Stimulated activated CD4-positive, alpha-beta T cell treated with anti-CD3 and anti-CD28 coated beads, Interleukin-2, amount 100 ng/mL, for 48 hours (primary cell): ENCODE measurements around the gene LIMD2.

Experiments used
- DNase-seq, 2 donors: peaks; one replicate each; pipeline ENCODE4 v3.0.0-alpha.2; 2020

The LIMD2 gene

GRCh38 chr17:63700528-63701455 is 867 bp upstream of the LIMD2 start:
- DNase-seq = peak; percentile 33 to 49

- DNase-seq = peak; percentile 53 to 59
These were observed 863 bp downstream of the LIMD2 start for GRCh38 chr17:63698886-63699637.

- no peak for DNase-seq
These were observed 1.5 kb downstream of the LIMD2 start for GRCh38 chr17:63698381-63698885.

GRCh38 chr17:63697341-63698286 is 2.3 kb downstream of the LIMD2 start:
- DNase-seq = peak; percentile 64 to 67

GRCh38 chr17:63696381-63696961 is 3.5 kb downstream of the LIMD2 start:
- no peak for DNase-seq

GRCh38 chr17:63695889-63696288 is 4.0 kb downstream of the LIMD2 start:
- no peak for DNase-seq

- DNase-seq = no peak
These were observed 4.8 kb downstream of the LIMD2 start for GRCh38 chr17:63694950-63695773.

GRCh38 chr17:63694229-63694949 is 5.5 kb downstream of the LIMD2 start:
- DNase-seq = no peak

GRCh38 chr17:63693411-63694113 is 6.4 kb downstream of the LIMD2 start:
- no peak for DNase-seq

GRCh38 chr17:63692195-63692816 is 7.6 kb downstream of the LIMD2 start:
- DNase-seq = no peak

- no peak for DNase-seq
These were observed 10.4 kb downstream of the LIMD2 start for GRCh38 chr17:63689479-63689878.

GRCh38 chr17:63688396-63689020 is 11.4 kb downstream of the LIMD2 start:
- no peak for DNase-seq

GRCh38 chr17:63686138-63686685 is 13.7 kb downstream of the LIMD2 start:
- DNase-seq = no peak

GRCh38 chr17:63685578-63685977 is 14.3 kb downstream of the LIMD2 start:
- no peak for DNase-seq

- DNase-seq = no peak
These were observed 14.9 kb downstream of the LIMD2 start for GRCh38 chr17:63685041-63685440.

- no peak for DNase-seq
These were observed 16.9 kb downstream of the LIMD2 start for GRCh38 chr17:63682981-63683380.

GRCh38 chr17:63682441-63682840 is 17.5 kb downstream of the LIMD2 start:
- DNase-seq = no peak

- no peak for DNase-seq
These were observed 18.4 kb downstream of the LIMD2 start for GRCh38 chr17:63681530-63681929.

GRCh38 chr17:63680700-63681099 is 19.2 kb downstream of the LIMD2 start:
- no peak for DNase-seq
